GM21825 (cell line): Measurements from ENCODE around the gene DISC1.
"Not testable (repeated sequence)": the region's sequence is repeated elsewhere in the genome, so short reads cannot be mapped to it uniquely, and the experiment has no call there.

Source experiments
- ATAC-seq: cut with Tn5 transposase; IDR thresholded peaks from one replicate; pipeline ENCODE4 v1.9.1; 2021; ENCODE audit warnings: mild to moderate bottlenecking, moderate library complexity; ENCODE audit not compliant: unreplicated experiment

The DISC1 gene

GRCh38 chr1:231634323-231635013 lies 7.9 kb downstream of the DISC1 start:
- no peak for ATAC-seq

- ATAC-seq = no peak
Observed at GRCh38 chr1:231636157-231636556, 9.6 kb downstream of the DISC1 start.

GRCh38 chr1:231636922-231637321 lies 10.3 kb downstream of the DISC1 start:
- ATAC-seq = not testable (repeated sequence)

GRCh38 chr1:231638647-231639046 lies 12.1 kb downstream of the DISC1 start:
- ATAC-seq = no peak

GRCh38 chr1:231639819-231640218 lies 13.2 kb downstream of the DISC1 start:
- ATAC-seq = no peak

- ATAC-seq = not testable (repeated sequence)
Observed at GRCh38 chr1:231641444-231641843, 14.9 kb downstream of the DISC1 start.

GRCh38 chr1:231642061-231642460 lies 15.5 kb downstream of the DISC1 start:
- ATAC-seq = not testable (repeated sequence)

GRCh38 chr1:231642618-231643017 lies 16.0 kb downstream of the DISC1 start:
- no peak for ATAC-seq

- no peak for ATAC-seq
Observed at GRCh38 chr1:231643071-231643934, 16.7 kb downstream of the DISC1 start.

- ATAC-seq = no peak
Observed at GRCh38 chr1:231643935-231644237, 17.3 kb downstream of the DISC1 start.

- not testable (repeated sequence) for ATAC-seq
Observed at GRCh38 chr1:231645634-231646033, 19.0 kb downstream of the DISC1 start.

- ATAC-seq = not testable (repeated sequence)
Observed at GRCh38 chr1:231646165-231646564, 19.6 kb downstream of the DISC1 start.

- ATAC-seq = not testable (repeated sequence)
Observed at GRCh38 chr1:231651621-231652260, 25.2 kb downstream of the DISC1 start.

- no peak for ATAC-seq
Observed at GRCh38 chr1:231653632-231654031, 27.0 kb downstream of the DISC1 start.

- no peak for ATAC-seq
Observed at GRCh38 chr1:231656741-231657140, 30.2 kb downstream of the DISC1 start.

- not testable (repeated sequence) for ATAC-seq
Observed at GRCh38 chr1:231658223-231658622, 31.6 kb downstream of the DISC1 start.

- ATAC-seq = no peak
Observed at GRCh38 chr1:231660198-231660597, 33.6 kb downstream of the DISC1 start.

GRCh38 chr1:231663211-231663792 lies 36.7 kb downstream of the DISC1 start:
- no peak for ATAC-seq

- no peak for ATAC-seq
Observed at GRCh38 chr1:231665101-231665500, 38.5 kb downstream of the DISC1 start.

- no peak for ATAC-seq
Observed at GRCh38 chr1:231665726-231666125, 39.1 kb downstream of the DISC1 start.

- no peak for ATAC-seq
Observed at GRCh38 chr1:231666220-231666936, 39.8 kb downstream of the DISC1 start.
